Endothelial cell of umbilical vein (primary cell): ENCODE measurements around the gene EZH1. TPM values are rescaled to one million over a fixed set of nuclear protein-coding genes. Genes with fewer than 3 reads are reported as not detected.
"Not testable (repeated sequence)": the region's sequence is repeated elsewhere in the genome, so short reads cannot be mapped to it uniquely, and the experiment has no call there.

Experiments used
- BruUV-seq: library from RNA; stranded (reverse); fragments of 400-500 nt; replicated peaks from 2 replicates; lab custom pipeline; 2021; lab: Mats Ljungman, UMichigan
- CTCF ChIA-PET: fragments of 300-600, 350-600 bp; sonication (Branson Sonifier 250); formaldehyde crosslinking; loops from one replicate; lab custom pipeline; 2021; ENCODE audit warnings: antibody characterized with exemption, inconsistent platforms; lab: Charles Lee
- POLR2A ChIA-PET: fragments of 300-600, 350-600 bp; sonication (Branson Sonifier 250); formaldehyde crosslinking; loops from one replicate; lab custom pipeline; 2021; ENCODE audit warnings: antibody characterized with exemption, inconsistent platforms; lab: Charles Lee
- DNase-seq: peaks from one replicate; pipeline ENCODE4 v3.0.0-alpha.2; 2011; ENCODE audit warnings: low read depth, low spot score
- FAIRE-seq: peaks from 2 replicates; lab custom pipeline; 2011; peaks lifted over from hg19 to GRCh38; lab: Jason Lieb, UNC
- H2AFZ ChIP-seq: 2 replicates; pipeline ENCODE4 v1.6.0; 2012; ENCODE audit warnings: low read depth, low read length, control low read depth, inconsistent platforms
- H3K27ac ChIP-seq: 2 replicates; pipeline ENCODE4 v1.5.1; 2011; ENCODE audit warnings: low read depth, mild to moderate bottlenecking, control low read depth, low read length, moderate library complexity; ENCODE audit not compliant: insufficient read depth
- H3K27me3 ChIP-seq, 2 experiments: 2 replicates each; pipeline versions ENCODE4 v1.6.0 to v1.6.1; 2011; ENCODE audit warnings: low read length in 2 of 2, mixed read lengths in 1 of 2; ENCODE audit not compliant: control insufficient read depth in 2 of 2, insufficient read depth in 2 of 2
- H3K36me3 ChIP-seq, 2 experiments: 2 replicates in 1 of 2; 3 replicates in 1 of 2; pipeline ENCODE4 v1.5.1; 2011; ENCODE audit warnings: low read length in 2 of 2, mild to moderate bottlenecking in 1 of 2, moderate library complexity in 1 of 2; ENCODE audit not compliant: control insufficient read depth in 2 of 2, insufficient read depth in 2 of 2; ENCODE audit errors: extremely low read depth in 1 of 2
- H3K4me1 ChIP-seq: 3 replicates; pipeline ENCODE4 v1.5.1; 2011; ENCODE audit warnings: mild to moderate bottlenecking, low read length; ENCODE audit not compliant: control insufficient read depth, insufficient read depth; ENCODE audit errors: extremely low read depth
- H3K4me2 ChIP-seq: 2 replicates; pipeline ENCODE4 v1.6.1; 2011; ENCODE audit warnings: low read length, control low read depth, mixed read lengths; ENCODE audit not compliant: insufficient read depth
- H3K4me3 ChIP-seq, 3 experiments: fragments of 200-600 bp in 1 of 3; sonication (generic), shearing (Covaris generic) in 1 of 3; replicated peaks in 1 of 3; 2 replicates each; pipeline ENCODE4 v1.5.1; 2011 to 2016; ENCODE audit warnings: control low read depth in 3 of 3, low read length in 3 of 3, mild to moderate bottlenecking in 2 of 3, inconsistent platforms in 1 of 3, low read depth in 1 of 3, moderate library complexity in 1 of 3; ENCODE audit not compliant: insufficient read depth in 1 of 3
- H3K79me2 ChIP-seq: 2 replicates; pipeline ENCODE4 v1.6.0; 2012; ENCODE audit warnings: low read length, inconsistent platforms; ENCODE audit not compliant: control insufficient read depth, insufficient read depth
- H3K9ac ChIP-seq: replicated peaks from 2 replicates; pipeline ENCODE3; 2011; ENCODE audit warnings: low read length, control low read depth; ENCODE audit not compliant: insufficient read depth; ENCODE audit errors: extremely low read depth
- H3K9me1 ChIP-seq: replicated peaks from 3 replicates; pipeline ENCODE4 v1.6.0; 2011; ENCODE audit warnings: mild to moderate bottlenecking, low read length; ENCODE audit not compliant: control insufficient read depth, insufficient read depth; ENCODE audit errors: extremely low read depth
- H3K9me3 ChIP-seq: replicated peaks from 2 replicates; pipeline ENCODE4 v1.5.1; 2012; ENCODE audit warnings: low read length, inconsistent platforms; ENCODE audit not compliant: control insufficient read depth, insufficient read depth
- H4K20me1 ChIP-seq: replicated peaks from 2 replicates; pipeline ENCODE3; 2011; ENCODE audit warnings: mild to moderate bottlenecking, low read length; ENCODE audit not compliant: control insufficient read depth, insufficient read depth; ENCODE audit errors: extremely low read depth
- EZH2 ChIP-seq: IDR thresholded peaks from 2 replicates; pipeline ENCODE4 v1.6.1; 2012; ENCODE audit warnings: borderline replicate concordance, low read depth, mild to moderate bottlenecking, moderate library complexity, low read length, inconsistent platforms; ENCODE audit not compliant: severe bottlenecking
- FOS ChIP-seq: IDR thresholded peaks from 2 replicates; pipeline ENCODE4 v1.6.1; 2011; ENCODE audit warnings: mild to moderate bottlenecking, low read length, moderate library complexity, borderline replicate concordance; ENCODE audit not compliant: insufficient read depth
- GATA2 ChIP-seq: IDR thresholded peaks from 2 replicates; pipeline ENCODE4 v1.7.0; 2011; ENCODE audit warnings: low read depth, mild to moderate bottlenecking, moderate library complexity, mixed read lengths, low read length; ENCODE audit not compliant: insufficient read length, insufficient read depth
- JUN ChIP-seq: IDR thresholded peaks from 2 replicates; pipeline ENCODE4 v1.6.1; 2011; ENCODE audit warnings: borderline replicate concordance, low read depth; ENCODE audit not compliant: insufficient read length, insufficient read depth
- MYC ChIP-seq: IDR thresholded peaks from one replicate; pipeline ENCODE4 v1.6.1; 2011; ENCODE audit warnings: mild to moderate bottlenecking, low read depth, low read length
- POLR2A ChIP-seq: IDR thresholded peaks from 2 replicates; pipeline ENCODE4 v1.6.1; 2012; ENCODE audit warnings: low read depth, mild to moderate bottlenecking, control low read depth, low read length
- POLR2AphosphoS5 ChIP-seq: IDR thresholded peaks from 2 replicates; pipeline ENCODE4 v1.6.1; 2012; ENCODE audit warnings: low read depth, mild to moderate bottlenecking, control low read depth, low read length, moderate library complexity; ENCODE audit not compliant: insufficient read depth
- dilution Hi-C: fragments of 300-500 bp; cut with MboI; formaldehyde crosslinking; loops from one replicate; pipeline ENCODE4 v1.15.0; 2019; ENCODE audit warnings: low sequenced_read_pairs; ENCODE audit not compliant: extremely low pct_ligation_motif_present
- intact Hi-C: fragments of 100-400 bp; cut with micrococcal nuclease; formaldehyde crosslinking; loops from one replicate; pipeline ENCODE4 v1.10.0; 2022
- polyA plus RNA-seq, 4 experiments: library from polyadenylated mRNA; depleted of rRNA in 3 of 4; stranded (reverse) in 3 of 4; unstranded in 1 of 4; fragments of >200 nt; gene quantifications; 2 replicates each; pipeline versions ENCODE4 v1.2.1 to v1.2.3, GENCODE V29; 2011 to 2012; ENCODE audit warnings: missing spikeins in 1 of 4
- total RNA-seq: library from RNA; stranded (reverse); gene quantifications from 2 replicates; pipeline ENCODE4 v1.2.3, GENCODE V29; 2021
- TF ChIP-seq, protein P1 (sequence below), 2 donors: IDR thresholded peaks; 1 replicate in 1 of 2; 2 replicates in 1 of 2; pipeline ENCODE4 v1.5.1; 2011; ENCODE audit warnings: low read length in 2 of 2, mild to moderate bottlenecking in 2 of 2, moderate library complexity in 2 of 2, control low read depth in 1 of 2, inconsistent platforms in 1 of 2, low read depth in 1 of 2; ENCODE audit not compliant: insufficient read depth in 1 of 2; ENCODE audit errors: extremely low read depth in 1 of 2
- TF ChIP-seq, protein P2 (sequence below): IDR thresholded peaks from 2 replicates; pipeline ENCODE4 v1.6.1; 2011; ENCODE audit not compliant: insufficient read depth, insufficient read length

EZH1 gene
- total and polyA plus RNA-seq, 2 donors (not counting 3 experiments of a cell fraction or from before 2014, with no cell fraction given), result 31.4 to 33.7 TPM

DNA sequence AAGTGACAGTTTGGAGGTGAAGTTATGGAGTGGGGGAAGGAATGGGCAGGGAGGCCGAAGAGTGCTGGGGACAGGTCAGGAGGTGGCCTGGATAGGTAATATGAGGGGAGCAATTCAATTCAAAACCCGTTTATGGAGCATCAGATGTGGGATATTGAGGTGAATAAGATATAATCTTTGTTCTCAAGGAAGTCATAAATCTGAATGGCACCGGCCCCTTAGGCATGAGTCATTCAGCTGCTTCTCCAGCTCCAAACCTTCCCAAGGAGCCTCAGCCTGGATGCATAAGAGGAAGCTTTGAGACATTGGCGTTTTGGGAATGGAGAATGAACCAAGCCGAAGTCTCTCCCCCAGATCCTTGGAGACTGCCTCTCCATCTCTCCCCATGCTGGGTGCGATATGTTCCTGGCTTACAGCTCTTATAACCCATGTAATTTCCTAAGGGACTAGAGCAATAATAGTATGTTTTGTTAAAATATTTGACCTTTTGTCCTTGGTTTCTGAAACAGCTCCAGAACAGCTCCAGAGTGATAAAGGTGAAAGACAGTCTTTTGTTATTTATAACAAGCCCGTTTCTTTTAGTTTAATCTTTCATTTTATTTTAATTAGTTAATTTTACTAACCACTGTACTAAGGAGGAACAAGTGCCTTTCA is 84.0 kb downstream of the EZH1 start:
- no peaks in the 10 kb centered on the region for H4K20me1 ChIP-seq
- DNase-seq (peak; percentile 63), FAIRE-seq (peak; percentile 91)
- ChIA-PET CTCF (interaction anchor here (0.6 to 2.4 kb wide), 8 partner anchors 13 to 82 kb away, joined by 3 to 14 read pairs (median 6); partner anchors contain the start of genes CCR10, PLEKHH3 and TUBG1), POLR2A (interaction anchor here (0.8 kb wide), 1 partner anchor 16 kb away, joined by 3 read pairs; the partner anchor contains the start of gene PLEKHH3)
- H2AFZ ChIP-seq, result no peak overlapping the region
- TF ChIP-seq, protein P1, sequence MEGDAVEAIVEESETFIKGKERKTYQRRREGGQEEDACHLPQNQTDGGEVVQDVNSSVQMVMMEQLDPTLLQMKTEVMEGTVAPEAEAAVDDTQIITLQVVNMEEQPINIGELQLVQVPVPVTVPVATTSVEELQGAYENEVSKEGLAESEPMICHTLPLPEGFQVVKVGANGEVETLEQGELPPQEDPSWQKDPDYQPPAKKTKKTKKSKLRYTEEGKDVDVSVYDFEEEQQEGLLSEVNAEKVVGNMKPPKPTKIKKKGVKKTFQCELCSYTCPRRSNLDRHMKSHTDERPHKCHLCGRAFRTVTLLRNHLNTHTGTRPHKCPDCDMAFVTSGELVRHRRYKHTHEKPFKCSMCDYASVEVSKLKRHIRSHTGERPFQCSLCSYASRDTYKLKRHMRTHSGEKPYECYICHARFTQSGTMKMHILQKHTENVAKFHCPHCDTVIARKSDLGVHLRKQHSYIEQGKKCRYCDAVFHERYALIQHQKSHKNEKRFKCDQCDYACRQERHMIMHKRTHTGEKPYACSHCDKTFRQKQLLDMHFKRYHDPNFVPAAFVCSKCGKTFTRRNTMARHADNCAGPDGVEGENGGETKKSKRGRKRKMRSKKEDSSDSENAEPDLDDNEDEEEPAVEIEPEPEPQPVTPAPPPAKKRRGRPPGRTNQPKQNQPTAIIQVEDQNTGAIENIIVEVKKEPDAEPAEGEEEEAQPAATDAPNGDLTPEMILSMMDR (IDR thresholded peaks at IDR 0.05; ENCODE audit: extremely low read depth in 1 of 2, insufficient read depth in 1 of 2, low read depth in 1 of 2, low read length in 2 of 2), result no peak
- no peak for TF ChIP-seq POLR2A
- TF ChIP-seq FOS, result peak; percentile 91
- TF ChIP-seq POLR2AphosphoS5, result no peak
- no peak for TF ChIP-seq MYC
- no peak for TF ChIP-seq EZH2
- TF ChIP-seq, protein P2, sequence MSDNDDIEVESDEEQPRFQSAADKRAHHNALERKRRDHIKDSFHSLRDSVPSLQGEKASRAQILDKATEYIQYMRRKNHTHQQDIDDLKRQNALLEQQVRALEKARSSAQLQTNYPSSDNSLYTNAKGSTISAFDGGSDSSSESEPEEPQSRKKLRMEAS, result no peak
- peak; percentile 92 for TF ChIP-seq GATA2
- TF ChIP-seq JUN, result peak; percentile 73
- peak overlapping the region; percentile 59 for H3K4me2 ChIP-seq
- no peaks in the 10 kb centered on the region for H3K27me3 ChIP-seq
- intact Hi-C loops, result loop anchor here (2.0 kb wide), 1 partner anchor 16 kb away; the partner anchor contains the start of gene PLEKHH3
- no TSS peak for BruUV-seq
- peaks cover 0 to 2% of the 10 kb centered on the region in 2 experiments for H3K36me3 ChIP-seq
- no peaks in the 10 kb centered on the region for H3K9me1 ChIP-seq
- H3K4me3 ChIP-seq, result no peak overlapping the region
- H3K79me2 ChIP-seq, result no peaks in the 10 kb centered on the region
- peaks cover 17% of the 10 kb centered on the region for H3K4me1 ChIP-seq
- H3K9ac ChIP-seq, result no peak overlapping the region
- dilution Hi-C loops, result no loop called here
- H3K9me3 ChIP-seq, result no peaks in the 10 kb centered on the region
- H3K27ac ChIP-seq, result no peak overlapping the region

DNA sequence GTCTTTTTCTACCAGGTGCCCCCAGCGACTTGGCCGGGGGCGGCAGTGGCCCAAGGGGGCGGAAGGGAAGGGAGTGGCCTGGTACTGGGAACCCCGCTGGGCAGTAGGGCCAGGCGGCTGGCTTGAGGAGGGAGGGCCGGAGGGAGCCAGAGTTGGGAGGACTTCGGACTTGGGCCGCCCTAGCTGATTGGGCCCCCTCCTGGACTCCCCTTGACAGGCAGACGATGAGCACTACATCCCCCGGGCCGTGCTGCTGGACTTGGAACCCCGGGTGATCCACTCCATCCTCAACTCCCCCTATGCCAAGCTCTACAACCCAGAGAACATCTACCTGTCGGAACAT is 84.9 kb downstream of the EZH1 start:
- H3K9me3 ChIP-seq, DNase-seq, H3K4me3 ChIP-seq, H3K9me1 ChIP-seq, POLR2A ChIA-PET, H3K27ac ChIP-seq, H3K36me3 ChIP-seq, H4K20me1 ChIP-seq, H3K27me3 ChIP-seq, BruUV-seq, H3K79me2 ChIP-seq, H3K9ac ChIP-seq, dilution Hi-C loops, H2AFZ ChIP-seq: not testable (repeated sequence)
- CTCF ChIA-PET, result interaction anchor here (1.2 to 2.4 kb wide), 7 partner anchors 7 to 41 kb away, joined by 3 to 14 read pairs (median 4); partner anchors contain the start of genes CCR10 and PLEKHH3
- peaks cover 17% of the 10 kb centered on the region for H3K4me1 ChIP-seq
- H3K4me2 ChIP-seq, result peak overlapping the region; percentile 69
- FAIRE-seq, result peak; percentile 21
- intact Hi-C loops, result loop anchor here (2.0 to 5.0 kb wide), 2 partner anchors 17 to 53 kb away; partner anchors contain the start of genes PLEKHH3, RETREG3 and TUBG1
